HEK293 (cell line): ENCODE data around the gene POMP.

Experiments
- HOXC10 ChIP-seq: sonication (generic); formaldehyde crosslinking; IDR thresholded peaks from 2 replicates; pipeline ENCODE4 v1.8.1; 2023; ENCODE audit warnings: mild to moderate bottlenecking, missing genetic modification reagents
- ZNF121 ChIP-seq: fragments of 450-650 bp; formaldehyde crosslinking; IDR thresholded peaks from 2 replicates; pipeline ENCODE4 v1.5.1; 2016; ENCODE audit warnings: missing biosample characterization, missing genetic modification characterization
- ZNF501 ChIP-seq: fragments of 450-650 bp; formaldehyde crosslinking; IDR thresholded peaks from 2 replicates; pipeline ENCODE4 v1.5.1; 2016; ENCODE audit warnings: missing biosample characterization, missing genetic modification characterization
- TF ChIP-seq, protein P1 (sequence below): fragments of 450-650 bp; formaldehyde crosslinking; IDR thresholded peaks from 2 replicates; pipeline ENCODE4 v1.5.1; 2016; ENCODE audit warnings: missing biosample characterization, missing genetic modification characterization
- TF ChIP-seq, protein P2 (sequence below): fragments of 450-650 bp; formaldehyde crosslinking; IDR thresholded peaks from 2 replicates; pipeline ENCODE4 v1.5.1; 2017; ENCODE audit warnings: missing biosample characterization, missing genetic modification characterization

DNA sequence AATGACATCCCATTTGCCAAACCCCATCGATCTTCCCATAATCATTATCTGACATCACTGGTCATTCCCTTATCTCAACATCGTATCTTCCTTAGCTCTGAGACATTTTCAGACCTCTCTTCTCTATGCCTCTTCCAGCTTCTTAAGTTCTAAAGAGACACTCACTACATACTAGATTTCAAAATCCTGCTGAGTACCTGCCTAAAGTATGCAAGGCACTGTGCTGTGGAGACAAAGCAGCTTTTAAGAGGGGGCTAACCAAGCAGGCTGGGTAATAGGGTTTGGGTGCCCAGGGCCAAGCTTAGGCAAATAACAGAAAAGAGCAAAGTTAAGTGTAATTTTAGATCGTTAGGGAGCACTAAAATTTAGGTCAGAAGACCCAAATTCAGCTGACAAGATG, 3.4 kb upstream of the POMP start:
- TF ChIP-seq, protein P1, sequence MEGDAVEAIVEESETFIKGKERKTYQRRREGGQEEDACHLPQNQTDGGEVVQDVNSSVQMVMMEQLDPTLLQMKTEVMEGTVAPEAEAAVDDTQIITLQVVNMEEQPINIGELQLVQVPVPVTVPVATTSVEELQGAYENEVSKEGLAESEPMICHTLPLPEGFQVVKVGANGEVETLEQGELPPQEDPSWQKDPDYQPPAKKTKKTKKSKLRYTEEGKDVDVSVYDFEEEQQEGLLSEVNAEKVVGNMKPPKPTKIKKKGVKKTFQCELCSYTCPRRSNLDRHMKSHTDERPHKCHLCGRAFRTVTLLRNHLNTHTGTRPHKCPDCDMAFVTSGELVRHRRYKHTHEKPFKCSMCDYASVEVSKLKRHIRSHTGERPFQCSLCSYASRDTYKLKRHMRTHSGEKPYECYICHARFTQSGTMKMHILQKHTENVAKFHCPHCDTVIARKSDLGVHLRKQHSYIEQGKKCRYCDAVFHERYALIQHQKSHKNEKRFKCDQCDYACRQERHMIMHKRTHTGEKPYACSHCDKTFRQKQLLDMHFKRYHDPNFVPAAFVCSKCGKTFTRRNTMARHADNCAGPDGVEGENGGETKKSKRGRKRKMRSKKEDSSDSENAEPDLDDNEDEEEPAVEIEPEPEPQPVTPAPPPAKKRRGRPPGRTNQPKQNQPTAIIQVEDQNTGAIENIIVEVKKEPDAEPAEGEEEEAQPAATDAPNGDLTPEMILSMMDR (tag by site-specific recombination): no peak
- no peak for TF ChIP-seq ZNF501 (tag by site-specific recombination)
- TF ChIP-seq ZNF121 (tag by site-specific recombination): no peak
- TF ChIP-seq HOXC10 (CRISPR knock-in tag): no peak
- TF ChIP-seq, protein P2, sequence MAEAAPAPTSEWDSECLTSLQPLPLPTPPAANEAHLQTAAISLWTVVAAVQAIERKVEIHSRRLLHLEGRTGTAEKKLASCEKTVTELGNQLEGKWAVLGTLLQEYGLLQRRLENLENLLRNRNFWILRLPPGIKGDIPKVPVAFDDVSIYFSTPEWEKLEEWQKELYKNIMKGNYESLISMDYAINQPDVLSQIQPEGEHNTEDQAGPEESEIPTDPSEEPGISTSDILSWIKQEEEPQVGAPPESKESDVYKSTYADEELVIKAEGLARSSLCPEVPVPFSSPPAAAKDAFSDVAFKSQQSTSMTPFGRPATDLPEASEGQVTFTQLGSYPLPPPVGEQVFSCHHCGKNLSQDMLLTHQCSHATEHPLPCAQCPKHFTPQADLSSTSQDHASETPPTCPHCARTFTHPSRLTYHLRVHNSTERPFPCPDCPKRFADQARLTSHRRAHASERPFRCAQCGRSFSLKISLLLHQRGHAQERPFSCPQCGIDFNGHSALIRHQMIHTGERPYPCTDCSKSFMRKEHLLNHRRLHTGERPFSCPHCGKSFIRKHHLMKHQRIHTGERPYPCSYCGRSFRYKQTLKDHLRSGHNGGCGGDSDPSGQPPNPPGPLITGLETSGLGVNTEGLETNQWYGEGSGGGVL (tag by site-specific recombination): no peak
